Activated naive CD4-positive, alpha-beta T cell treated with anti-CD3 and anti-CD28 coated beads, Interleukin-2, amount 10 ng/mL, durations not matched to agents 7 days and 5 days (primary cell): ENCODE results near the gene HMCN1.
"Not testable (repeated sequence)": the region's sequence is repeated elsewhere in the genome, so short reads cannot be mapped to it uniquely, and the experiment has no call there.

Experiments
- CTCF ChIA-PET: fragments of 350-600 bp; sonication (Branson Sonifier 250); formaldehyde crosslinking; loops from one replicate; lab custom pipeline; 2021; ENCODE audit warnings: antibody characterized with exemption; lab: Charles Lee
- DNase-seq: peaks from one replicate; pipeline ENCODE4 v3.0.0-alpha.2; 2020
- H3K27ac Mint-ChIP-seq: one replicate; pipeline ENCODE4 v1.8.0; 2021; ENCODE audit warnings: mild to moderate bottlenecking, moderate library complexity, mixed read lengths
- H3K27me3 Mint-ChIP-seq: one replicate; pipeline ENCODE4 v1.8.0; 2021; ENCODE audit warnings: mild to moderate bottlenecking, mixed read lengths
- H3K36me3 Mint-ChIP-seq: one replicate; pipeline ENCODE4 v1.8.0; 2021; ENCODE audit warnings: mixed read lengths
- H3K4me1 Mint-ChIP-seq: one replicate; pipeline ENCODE4 v1.8.0; 2021; ENCODE audit warnings: mixed read lengths
- H3K4me3 Mint-ChIP-seq: one replicate; pipeline ENCODE4 v1.8.0; 2021; ENCODE audit warnings: mild to moderate bottlenecking, moderate library complexity, mixed read lengths
- H3K9me3 Mint-ChIP-seq: one replicate; pipeline ENCODE4 v1.8.0; 2021; ENCODE audit warnings: mixed read lengths

The HMCN1 gene

GRCh38 chr1:185769136-185769535 is 34.9 kb downstream of the HMCN1 start:
- no peak for DNase-seq
- no peaks in the 10 kb centered on the region for H3K27me3 Mint-ChIP-seq
- no peak overlapping the region for H3K27ac Mint-ChIP-seq
- H3K4me1 Mint-ChIP-seq, result no peaks in the 10 kb centered on the region
- CTCF ChIA-PET, result no interaction called here
- H3K9me3 Mint-ChIP-seq, result no peaks in the 10 kb centered on the region
- no peak overlapping the region for H3K4me3 Mint-ChIP-seq
- H3K36me3 Mint-ChIP-seq, result no peaks in the 10 kb centered on the region

- Mint-ChIP-seq H3K4me1 (no peaks in the 10 kb centered on the region), H3K27ac (no peak overlapping the region), H3K27me3 (no peaks in the 10 kb centered on the region), H3K4me3 (no peak overlapping the region), H3K36me3 (no peaks in the 10 kb centered on the region), H3K9me3 (no peaks in the 10 kb centered on the region)
- DNase-seq, result no peak
- CTCF ChIA-PET, result no interaction called here
These were observed 40.2 kb downstream of the HMCN1 start for GRCh38 chr1:185774394-185774793.

GRCh38 chr1:185775501-185775900 is 41.3 kb downstream of the HMCN1 start:
- H3K36me3 Mint-ChIP-seq, result no peaks in the 10 kb centered on the region
- CTCF ChIA-PET, result no interaction called here
- H3K27me3 Mint-ChIP-seq, result no peaks in the 10 kb centered on the region
- no peak for DNase-seq
- H3K4me3 Mint-ChIP-seq, result no peak overlapping the region
- no peak overlapping the region for H3K27ac Mint-ChIP-seq
- no peaks in the 10 kb centered on the region for H3K4me1 Mint-ChIP-seq
- no peaks in the 10 kb centered on the region for H3K9me3 Mint-ChIP-seq

GRCh38 chr1:185776522-185776921 is 42.3 kb downstream of the HMCN1 start:
- H3K27ac Mint-ChIP-seq, result no peak overlapping the region
- CTCF ChIA-PET, result no interaction called here
- no peaks in the 10 kb centered on the region for H3K27me3 Mint-ChIP-seq
- H3K36me3 Mint-ChIP-seq, result no peaks in the 10 kb centered on the region
- H3K4me3 Mint-ChIP-seq, result no peak overlapping the region
- DNase-seq, result no peak
- H3K9me3 Mint-ChIP-seq, result no peaks in the 10 kb centered on the region
- no peaks in the 10 kb centered on the region for H3K4me1 Mint-ChIP-seq

GRCh38 chr1:185783860-185784259 is 49.7 kb downstream of the HMCN1 start:
- H3K27ac Mint-ChIP-seq, H3K27me3 Mint-ChIP-seq, H3K36me3 Mint-ChIP-seq, H3K4me1 Mint-ChIP-seq, DNase-seq, H3K9me3 Mint-ChIP-seq, H3K4me3 Mint-ChIP-seq, CTCF ChIA-PET: not testable (repeated sequence)

DNA sequence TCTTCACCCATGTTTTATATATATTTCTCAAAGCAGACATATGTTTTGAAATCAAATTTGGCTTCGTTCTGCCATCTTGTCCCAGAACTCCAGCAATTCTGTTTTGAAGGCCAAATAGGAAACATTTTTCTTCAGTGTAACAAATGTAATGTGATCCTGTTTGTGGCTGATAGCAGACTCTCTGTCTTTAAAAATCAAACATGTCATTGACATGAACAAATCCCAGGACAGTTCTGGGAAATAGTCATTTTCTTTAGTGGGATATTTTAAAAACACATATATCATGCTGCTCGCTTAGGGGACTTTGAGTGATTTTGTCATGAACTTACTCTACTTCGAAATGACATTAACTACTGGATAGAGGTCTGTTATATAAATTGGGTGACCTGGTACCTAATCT is 51.4 kb downstream of the HMCN1 start:
- Mint-ChIP-seq H3K36me3 (no peaks in the 10 kb centered on the region), H3K27me3 (no peaks in the 10 kb centered on the region), H3K4me3 (no peak overlapping the region), H3K9me3 (no peaks in the 10 kb centered on the region), H3K4me1 (no peaks in the 10 kb centered on the region), H3K27ac (no peak overlapping the region)
- DNase-seq, result no peak
- CTCF ChIA-PET, result no interaction called here

- H3K4me1 Mint-ChIP-seq, result no peaks in the 10 kb centered on the region
- no peak overlapping the region for H3K27ac Mint-ChIP-seq
- no peaks in the 10 kb centered on the region for H3K36me3 Mint-ChIP-seq
- no peaks in the 10 kb centered on the region for H3K9me3 Mint-ChIP-seq
- DNase-seq, result no peak
- H3K27me3 Mint-ChIP-seq, result no peaks in the 10 kb centered on the region
- no peak overlapping the region for H3K4me3 Mint-ChIP-seq
- CTCF ChIA-PET, result no interaction called here
These were observed 52.3 kb downstream of the HMCN1 start for GRCh38 chr1:185786524-185786923.

DNA sequence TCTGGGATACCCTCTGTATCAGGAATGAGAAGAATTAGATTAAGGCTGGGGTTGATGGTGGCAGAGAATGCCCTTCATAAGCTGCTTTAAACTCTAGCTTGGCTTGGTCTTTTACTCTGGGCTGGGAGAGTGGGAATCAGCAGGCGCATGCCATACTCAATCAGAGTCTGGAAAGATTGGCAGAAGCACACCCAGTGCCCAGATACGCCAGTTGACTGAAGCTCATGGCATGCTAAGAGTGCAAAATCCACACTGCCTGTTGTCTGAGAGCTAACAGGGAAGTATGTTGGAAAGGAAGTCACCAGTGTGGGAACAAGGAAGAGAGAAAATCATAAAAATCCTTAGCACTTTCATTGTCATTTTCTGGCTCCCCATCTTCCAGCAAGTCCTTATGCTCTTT is 53.0 kb downstream of the HMCN1 start:
- CTCF ChIA-PET, result no interaction called here

GRCh38 chr1:185788386-185788785 is 54.2 kb downstream of the HMCN1 start:
- H3K27me3 Mint-ChIP-seq, result no peaks in the 10 kb centered on the region
- H3K4me3 Mint-ChIP-seq, result no peak overlapping the region
- no peak overlapping the region for H3K27ac Mint-ChIP-seq
- DNase-seq, result no peak
- H3K4me1 Mint-ChIP-seq, result no peaks in the 10 kb centered on the region
- no peaks in the 10 kb centered on the region for H3K9me3 Mint-ChIP-seq
- H3K36me3 Mint-ChIP-seq, result no peaks in the 10 kb centered on the region
- CTCF ChIA-PET, result no interaction called here

More for the DNA sequence above, 53.0 kb downstream of the HMCN1 start:
- Mint-ChIP-seq H3K27ac (no peak overlapping the region), H3K36me3 (no peaks in the 10 kb centered on the region), H3K4me3 (no peak overlapping the region), H3K9me3 (no peaks in the 10 kb centered on the region), H3K27me3 (no peaks in the 10 kb centered on the region), H3K4me1 (no peaks in the 10 kb centered on the region)
- no peak for DNase-seq

DNA sequence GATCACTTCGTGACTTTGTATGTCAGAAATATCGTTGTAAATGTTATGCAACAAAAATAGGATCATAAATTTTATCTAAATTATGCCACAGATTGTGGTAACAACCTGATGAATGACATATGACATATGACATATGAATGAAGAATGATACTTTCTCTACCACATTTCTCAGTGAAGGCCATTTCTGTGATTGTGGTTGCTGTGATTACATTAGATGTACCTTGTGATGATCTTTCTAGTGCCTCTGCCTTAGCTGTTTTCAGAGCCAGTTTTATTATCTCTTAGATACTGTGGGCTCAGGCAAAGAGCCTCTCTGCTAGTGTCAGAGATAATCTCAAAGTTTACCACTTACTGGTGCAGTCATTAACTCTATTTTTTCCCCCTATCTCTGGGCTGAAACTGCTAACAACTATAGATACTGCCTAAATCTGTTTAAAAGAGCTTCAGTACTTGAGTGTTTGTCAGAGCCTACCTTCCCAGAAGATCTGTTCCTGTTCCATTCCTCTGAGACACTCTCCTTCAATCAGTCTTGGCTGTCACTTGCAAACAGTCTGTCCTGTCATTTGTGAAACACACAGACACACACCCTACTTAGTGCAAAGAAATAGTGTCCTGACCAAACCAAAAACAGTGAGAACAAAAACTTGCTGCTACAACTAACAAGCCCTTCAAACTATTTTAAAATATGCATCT is 55.5 kb downstream of the HMCN1 start:
- no peak for DNase-seq
- H3K27me3 Mint-ChIP-seq, result peaks cover 5% of the 10 kb centered on the region
- H3K9me3 Mint-ChIP-seq, result no peaks in the 10 kb centered on the region
- H3K4me3 Mint-ChIP-seq, result no peak overlapping the region
- CTCF ChIA-PET, result no interaction called here
- no peak overlapping the region for H3K27ac Mint-ChIP-seq
- no peaks in the 10 kb centered on the region for H3K4me1 Mint-ChIP-seq
- no peaks in the 10 kb centered on the region for H3K36me3 Mint-ChIP-seq

DNA sequence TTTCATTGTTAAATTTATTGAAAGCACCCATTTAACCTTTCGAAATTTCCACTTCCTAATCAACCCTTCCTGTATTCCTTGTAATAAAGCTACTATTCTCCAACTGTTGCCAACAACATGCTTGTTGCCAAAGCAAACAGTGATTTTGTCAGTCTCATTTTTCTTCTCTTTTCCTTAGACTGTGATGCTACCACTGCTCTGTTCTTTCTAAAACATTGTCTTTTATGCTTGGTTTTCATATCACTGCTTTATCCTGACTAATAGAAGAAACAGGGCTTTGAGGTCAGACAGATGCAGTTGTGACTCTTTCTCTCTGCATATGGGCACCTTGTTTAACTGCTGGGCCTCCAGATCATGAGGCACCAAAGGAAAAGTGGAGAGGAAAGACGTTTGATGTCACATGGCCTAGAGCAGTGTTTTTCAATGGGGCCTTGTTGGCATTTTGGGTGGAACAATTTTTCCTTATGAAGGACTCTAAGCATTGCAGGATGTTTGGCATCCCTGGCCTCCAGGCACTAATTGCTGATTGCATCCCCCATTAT is 56.1 kb downstream of the HMCN1 start:
- CTCF ChIA-PET, result no interaction called here

GRCh38 chr1:185792040-185792439 is 57.8 kb downstream of the HMCN1 start:
- H3K27ac Mint-ChIP-seq, result no peak overlapping the region
- DNase-seq, result no peak
- H3K9me3 Mint-ChIP-seq, result peaks cover 2% of the 10 kb centered on the region
- peaks cover 5% of the 10 kb centered on the region for H3K27me3 Mint-ChIP-seq
- H3K4me3 Mint-ChIP-seq, result no peak overlapping the region
- H3K4me1 Mint-ChIP-seq, result no peaks in the 10 kb centered on the region
- H3K36me3 Mint-ChIP-seq, result no peaks in the 10 kb centered on the region
- CTCF ChIA-PET, result interaction anchor here (0.7 kb wide), 1 partner anchor 126 kb away, joined by 3 read pairs; no protein-coding TSS in a partner anchor

More for the DNA sequence above, 56.1 kb downstream of the HMCN1 start:
- no peaks in the 10 kb centered on the region for H3K36me3 Mint-ChIP-seq
- peaks cover 5% of the 10 kb centered on the region for H3K27me3 Mint-ChIP-seq
- no peaks in the 10 kb centered on the region for H3K4me1 Mint-ChIP-seq
- H3K4me3 Mint-ChIP-seq, result no peak overlapping the region
- H3K27ac Mint-ChIP-seq, result no peak overlapping the region
- no peak for DNase-seq
- H3K9me3 Mint-ChIP-seq, result no peaks in the 10 kb centered on the region

- H3K27ac Mint-ChIP-seq, CTCF ChIA-PET, H3K4me3 Mint-ChIP-seq, H3K4me1 Mint-ChIP-seq, H3K36me3 Mint-ChIP-seq, DNase-seq, H3K27me3 Mint-ChIP-seq: not testable (repeated sequence)
- H3K9me3 Mint-ChIP-seq, result peaks cover 11% of the 10 kb centered on the region
These were observed 60.3 kb downstream of the HMCN1 start for GRCh38 chr1:185794495-185794894.

- Mint-ChIP-seq H3K4me3 (no peak overlapping the region), H3K36me3 (no peaks in the 10 kb centered on the region), H3K9me3 (peaks cover 11% of the 10 kb centered on the region), H3K27me3 (peaks cover 5% of the 10 kb centered on the region), H3K4me1 (no peaks in the 10 kb centered on the region), H3K27ac (no peak overlapping the region)
- CTCF ChIA-PET, result no interaction called here
- DNase-seq, result no peak
These were observed 61.0 kb downstream of the HMCN1 start for GRCh38 chr1:185795181-185795580.

GRCh38 chr1:185798505-185798904 is 64.3 kb downstream of the HMCN1 start:
- DNase-seq, result no peak
- no peaks in the 10 kb centered on the region for H3K4me1 Mint-ChIP-seq
- CTCF ChIA-PET, result no interaction called here
- peaks cover 11% of the 10 kb centered on the region for H3K9me3 Mint-ChIP-seq
- no peak overlapping the region for H3K27ac Mint-ChIP-seq
- no peak overlapping the region for H3K4me3 Mint-ChIP-seq
- no peaks in the 10 kb centered on the region for H3K36me3 Mint-ChIP-seq
- H3K27me3 Mint-ChIP-seq, result peaks cover 5% of the 10 kb centered on the region
